Psoas muscle (tissue), 8 donors: ENCODE results near the gene NFASC. TPM values are rescaled to one million over a fixed set of nuclear protein-coding genes. Genes with fewer than 3 reads are reported as not detected.

Source experiments
- ATAC-seq, 4 donors: fragments of 200-7000 bp; cut with Tn5 transposase; one replicate each; pipeline ENCODE4 v1.9.1; 2020; ENCODE audit warnings: moderate library complexity in 3 of 4, mild to moderate bottlenecking in 2 of 4
- DNase-seq, 2 donors: peaks; one replicate each; pipeline ENCODE4 v3.0.0-alpha.2; 2020
- H3K27ac ChIP-seq: fragments of 200-600 bp; one replicate; pipeline ENCODE4 v1.8.0; 2022
- H3K27me3 ChIP-seq, 3 donors: fragments of 200-600 bp in 1 of 3; one replicate each; pipeline versions ENCODE4 v1.6.1 to v1.8.0; 2013 to 2022; ENCODE audit warnings: low read length in 2 of 3, mild to moderate bottlenecking in 2 of 3, moderate library complexity in 1 of 3; ENCODE audit not compliant: insufficient read depth in 3 of 3
- H3K36me3 ChIP-seq, 2 donors: fragments of 200-600 bp in 1 of 2; one replicate each; pipeline versions ENCODE4 v1.6.1 to v1.8.0; 2013 to 2022; ENCODE audit warnings: low read depth in 1 of 2, mild to moderate bottlenecking in 1 of 2, moderate library complexity in 1 of 2; ENCODE audit not compliant: insufficient read depth in 1 of 2
- H3K4me1 ChIP-seq: fragments of 200-600 bp; one replicate; pipeline ENCODE4 v1.8.0; 2022
- H3K4me3 ChIP-seq: fragments of 200-600 bp; one replicate; pipeline ENCODE4 v1.8.0; 2022; ENCODE audit warnings: mild to moderate bottlenecking
- H3K9me3 ChIP-seq: fragments of 200-600 bp; one replicate; pipeline ENCODE4 v1.8.0; 2022
- WGBS, 3 donors: extraction: QIAGEN DNeasy Blood & Tissue Kit; methylation state at CpG; one replicate each; pipeline versions ENCODE4 v1.1.6 to v1.1.7; 2013; 5-methylcytosine and 5-hydroxymethylcytosine counted together
- intact Hi-C, 2 donors: fragments of 100-400 bp; cut with DNase I; formaldehyde crosslinking; loops; one replicate each; pipeline versions ENCODE4 v1.11.0 to v1.14.2; 2022
- polyA plus RNA-seq, 3 donors: library from polyadenylated mRNA; stranded (reverse); fragments of 200-250 nt; gene quantifications; one replicate each; pipeline ENCODE4 v1.2.3, GENCODE V29; 2013
- total RNA-seq, 4 donors: library from RNA; stranded (reverse); fragmentation: NEBNext Ultra II Directional in 2 of 4; extraction: Animal tissue kit (Norgen Biotek cat#: 25700) in 2 of 4; gene quantifications; one replicate each; pipeline versions ENCODE4 v1.2.1 to v1.2.4, GENCODE V29; 2021 to 2023
- TF ChIP-seq, protein P1 (sequence below): fragments of 200-600 bp; IDR thresholded peaks from one replicate; pipeline ENCODE4 v1.8.0; 2022; ENCODE audit warnings: antibody characterized with exemption
- donor health status: healthy with polysubstance abuse.
- donor health status: DM: no; HTN: no; CAD: no; lungs with moderate emphysema.
- donor health status: Bipolar disorder and iron deficiency.
- donor health status: healthy.
- donor health status: DM: yes; HTN: yes; CAD: no.
- donor health status: DM: no; HTN: no; CAD: no.
- donor health status: DM: no; HTN: no; CAD: no.
- donor health status: DM: yes; HTN: yes; CAD: no.

NFASC gene
- total and polyA plus RNA-seq, 7 donors: 0.46 to 7.5 (median 0.90) TPM

DNA sequence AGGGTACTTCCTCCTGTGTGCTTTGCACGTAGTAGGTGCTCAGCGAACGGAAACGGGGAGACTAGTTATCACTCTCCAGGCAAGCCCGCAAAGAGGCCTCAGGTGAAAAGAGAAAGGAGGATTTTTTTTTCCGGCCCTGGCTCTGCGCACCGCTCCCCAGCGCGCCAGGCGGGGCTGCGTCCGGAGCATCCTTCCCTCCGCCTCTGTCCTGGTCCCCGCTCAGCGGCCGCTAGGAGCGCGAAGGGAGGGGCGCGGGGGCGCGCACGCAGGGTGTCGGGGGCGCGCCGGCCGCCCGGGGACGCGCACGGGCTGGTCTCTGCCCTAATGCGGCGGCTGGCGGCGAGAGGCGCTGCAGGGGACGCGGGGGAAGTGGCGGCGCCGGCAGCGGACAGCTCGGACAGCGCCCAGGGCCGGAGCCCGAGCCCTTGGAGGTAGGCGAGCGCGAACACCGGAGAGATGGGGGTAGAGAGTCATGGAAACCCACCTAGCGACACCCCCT lies 42.3 kb upstream of the NFASC start:
- Histone ChIP-seq H3K4me1 (no peaks in the 10 kb centered on the region), H3K9me3 (no peaks in the 10 kb centered on the region), H3K27ac (no peak overlapping the region), H3K27me3 (peaks cover 0 to 37% (median 2%) of the 10 kb centered on the region in 3 donors), H3K4me3 (peak overlapping the region; percentile 51), H3K36me3 (no peaks in the 10 kb centered on the region)
- TF ChIP-seq, protein P1, sequence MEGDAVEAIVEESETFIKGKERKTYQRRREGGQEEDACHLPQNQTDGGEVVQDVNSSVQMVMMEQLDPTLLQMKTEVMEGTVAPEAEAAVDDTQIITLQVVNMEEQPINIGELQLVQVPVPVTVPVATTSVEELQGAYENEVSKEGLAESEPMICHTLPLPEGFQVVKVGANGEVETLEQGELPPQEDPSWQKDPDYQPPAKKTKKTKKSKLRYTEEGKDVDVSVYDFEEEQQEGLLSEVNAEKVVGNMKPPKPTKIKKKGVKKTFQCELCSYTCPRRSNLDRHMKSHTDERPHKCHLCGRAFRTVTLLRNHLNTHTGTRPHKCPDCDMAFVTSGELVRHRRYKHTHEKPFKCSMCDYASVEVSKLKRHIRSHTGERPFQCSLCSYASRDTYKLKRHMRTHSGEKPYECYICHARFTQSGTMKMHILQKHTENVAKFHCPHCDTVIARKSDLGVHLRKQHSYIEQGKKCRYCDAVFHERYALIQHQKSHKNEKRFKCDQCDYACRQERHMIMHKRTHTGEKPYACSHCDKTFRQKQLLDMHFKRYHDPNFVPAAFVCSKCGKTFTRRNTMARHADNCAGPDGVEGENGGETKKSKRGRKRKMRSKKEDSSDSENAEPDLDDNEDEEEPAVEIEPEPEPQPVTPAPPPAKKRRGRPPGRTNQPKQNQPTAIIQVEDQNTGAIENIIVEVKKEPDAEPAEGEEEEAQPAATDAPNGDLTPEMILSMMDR: peak; percentile 16
- intact Hi-C loops: no loop called here
- DNase-seq (peak; percentile 72 to 73), ATAC-seq (peak; percentile 37 to 85 (median 76))
- WGBS, 3 donors: 1 to 3% (median 2%) methylated on average over 24 to 53 of the region's 53 CpGs

DNA sequence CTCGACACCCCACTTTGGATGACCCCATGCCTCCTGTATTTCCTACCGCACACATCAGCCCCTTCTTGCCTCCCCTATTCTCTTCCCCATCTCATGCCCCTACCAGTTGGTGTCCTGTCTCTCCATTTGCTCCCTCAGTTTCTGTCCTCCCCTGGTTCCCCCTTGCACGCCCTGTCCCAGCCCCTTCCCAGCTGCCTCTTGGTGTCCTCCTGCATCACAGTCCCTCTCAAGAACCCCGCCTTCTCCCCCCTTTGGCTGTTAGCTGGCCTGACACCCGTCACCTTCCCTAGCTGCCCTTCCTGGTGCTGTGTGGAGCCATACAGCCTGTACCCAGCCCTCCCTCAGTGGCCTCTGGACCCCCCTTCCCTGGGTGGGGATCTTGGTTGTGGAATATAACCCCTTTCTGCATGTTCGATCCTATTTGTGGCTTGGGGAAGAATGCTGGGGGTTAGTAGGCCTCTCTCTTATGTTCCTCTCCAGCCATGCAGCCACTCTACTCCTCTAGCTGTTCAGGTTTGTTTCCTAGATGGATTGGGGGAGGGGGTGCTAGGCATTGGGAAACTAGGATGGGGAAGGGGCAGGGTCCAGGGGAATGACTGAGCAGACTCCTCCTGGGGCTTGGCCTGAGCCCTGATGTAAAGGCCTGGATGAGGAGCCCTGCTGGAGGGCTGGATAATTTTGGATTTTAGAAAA lies 41.4 kb upstream of the NFASC start:
- no peak overlapping the region for H3K27ac ChIP-seq
- no peak for ATAC-seq
- no peak for DNase-seq
- TF ChIP-seq, protein P1: no peak
- H3K36me3 ChIP-seq: no peaks in the 10 kb centered on the region
- H3K4me1 ChIP-seq: no peaks in the 10 kb centered on the region
- WGBS, 3 donors: 35 to 45% (median 44%) methylated on average over 6 of the region's 6 CpGs
- H3K9me3 ChIP-seq: no peaks in the 10 kb centered on the region
- intact Hi-C loops: no loop called here
- H3K27me3 ChIP-seq: peaks cover 0 to 42% (median 2%) of the 10 kb centered on the region in 3 donors
- H3K4me3 ChIP-seq: peak overlapping the region; percentile 51

DNA sequence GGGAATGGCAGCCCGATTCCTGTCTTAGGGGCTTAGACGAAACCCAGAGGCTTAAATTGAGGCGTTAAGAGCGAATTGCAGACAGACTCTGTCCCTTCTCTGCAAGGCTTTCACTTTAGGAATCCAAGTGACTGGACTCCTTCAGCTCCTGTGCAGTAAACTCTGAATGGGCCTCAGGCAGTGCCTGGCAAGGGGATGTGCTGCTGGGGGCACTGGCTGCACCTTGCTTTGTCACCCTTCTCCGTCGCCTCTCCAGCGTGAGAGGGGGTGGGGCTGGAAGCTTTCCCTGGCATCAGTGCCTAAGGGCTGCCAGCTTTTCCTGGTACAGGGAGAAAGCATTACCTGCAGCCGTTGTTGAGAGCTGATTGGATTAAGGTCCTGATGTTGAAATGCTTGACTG lies 39.9 kb upstream of the NFASC start:
- WGBS, 3 donors: 54 to 61% (median 56%) methylated on average over 8 of the region's 8 CpGs
- intact Hi-C loops: no loop called here
- no peak for ATAC-seq
- no peaks in the 10 kb centered on the region for H3K36me3 ChIP-seq
- H3K4me1 ChIP-seq: no peaks in the 10 kb centered on the region
- no peak overlapping the region for H3K4me3 ChIP-seq
- DNase-seq: no peak
- no peaks in the 10 kb centered on the region for H3K9me3 ChIP-seq
- H3K27ac ChIP-seq: no peak overlapping the region
- H3K27me3 ChIP-seq: peaks cover 0 to 42% (median 2%) of the 10 kb centered on the region in 3 donors
- TF ChIP-seq, protein P1: no peak

DNA sequence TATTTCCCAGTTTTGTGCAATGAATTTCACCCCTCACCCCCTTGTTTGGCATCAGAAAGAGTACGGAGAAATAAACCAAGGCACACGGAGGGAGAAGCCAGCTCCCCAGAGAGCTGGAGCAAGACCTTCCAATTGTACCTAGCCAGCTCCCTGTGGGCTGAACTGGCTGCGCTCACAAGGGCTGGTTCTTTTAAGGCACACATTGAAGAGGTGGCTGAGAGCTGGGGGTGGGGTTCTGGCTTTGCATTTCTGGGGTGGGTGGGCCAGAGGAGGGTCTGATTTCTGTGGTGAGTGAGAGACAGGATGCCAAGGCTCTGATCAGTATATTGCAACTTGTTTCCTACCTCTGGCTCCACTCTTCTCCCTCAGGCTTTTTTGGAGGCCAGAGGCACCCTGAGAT lies 39.5 kb upstream of the NFASC start:
- intact Hi-C loops: no loop called here
- H3K4me3 ChIP-seq: no peak overlapping the region
- ATAC-seq: no peak

More for the DNA sequence above, 39.5 kb upstream of the NFASC start:
- DNase-seq: no peak
- H3K27me3 ChIP-seq: peaks cover 0 to 42% (median 2%) of the 10 kb centered on the region in 3 donors
- H3K36me3 ChIP-seq: no peaks in the 10 kb centered on the region
- H3K9me3 ChIP-seq: no peaks in the 10 kb centered on the region
- TF ChIP-seq, protein P1: no peak
- H3K27ac ChIP-seq: no peak overlapping the region
- H3K4me1 ChIP-seq: no peaks in the 10 kb centered on the region
- 36 to 49% (median 47%) methylated on average over 3 of the region's 3 CpGs for WGBS, 3 donors
